Ectodermal cell (in vitro differentiated cells): ENCODE measurements around the gene SLX9.

Experiments used
- H3K27ac ChIP-seq: 2 replicates; pipeline ENCODE4 v1.7.0; 2013; ENCODE audit warnings: mild to moderate bottlenecking, low read depth, low read length; ENCODE audit not compliant: insufficient read depth, poor library complexity, severe bottlenecking
- H3K27me3 ChIP-seq: 2 replicates; pipeline ENCODE4 v1.7.0; 2013; ENCODE audit warnings: mild to moderate bottlenecking, low read length; ENCODE audit not compliant: insufficient read depth, control insufficient read depth, poor library complexity, severe bottlenecking
- H3K36me3 ChIP-seq: one replicate; pipeline ENCODE4 v1.7.0; 2013; ENCODE audit warnings: low read length; ENCODE audit not compliant: control insufficient read depth, insufficient read depth
- H3K4me1 ChIP-seq: one replicate; pipeline ENCODE4 v1.7.0; 2013; ENCODE audit warnings: low read length; ENCODE audit not compliant: control insufficient read depth, insufficient read depth
- H3K4me3 ChIP-seq: 2 replicates; pipeline ENCODE4 v1.7.0; 2013; ENCODE audit warnings: low read depth, low read length, control low read depth; ENCODE audit not compliant: insufficient read depth
- H3K9me3 ChIP-seq: 2 replicates; pipeline ENCODE4 v1.7.0; 2013; ENCODE audit warnings: mild to moderate bottlenecking, low read length, moderate library complexity; ENCODE audit not compliant: control insufficient read depth
- WGBS, 2 experiments: methylation state at CpG; one replicate each; pipeline ENCODE4 v1.1.7; 2013; ENCODE audit warnings: missing lambda C conversion rate in 2 of 2; 5-methylcytosine and 5-hydroxymethylcytosine counted together

Gene SLX9

GRCh38 chr21:44949161-44949778 is 9.4 kb downstream of the SLX9 start:
- no peak overlapping the region for H3K27ac ChIP-seq
- no peaks in the 10 kb centered on the region for H3K27me3 ChIP-seq
- 89 to 91% methylated on average over 30 of the region's 30 CpGs for WGBS, 2 experiments
- no peak overlapping the region for H3K4me3 ChIP-seq
- no peaks in the 10 kb centered on the region for H3K4me1 ChIP-seq
- H3K36me3 ChIP-seq, result peaks cover 3% of the 10 kb centered on the region
- H3K9me3 ChIP-seq, result no peaks in the 10 kb centered on the region

GRCh38 chr21:44949779-44950198 is 10.0 kb downstream of the SLX9 start:
- 34 to 36% methylated on average over 10 of the region's 10 CpGs for WGBS, 2 experiments
- no peak overlapping the region for H3K27ac ChIP-seq
- H3K4me1 ChIP-seq, result no peaks in the 10 kb centered on the region
- no peak overlapping the region for H3K4me3 ChIP-seq
- H3K9me3 ChIP-seq, result no peaks in the 10 kb centered on the region
- no peaks in the 10 kb centered on the region for H3K27me3 ChIP-seq
- peaks cover 3% of the 10 kb centered on the region for H3K36me3 ChIP-seq

GRCh38 chr21:44950351-44950750 is 10.5 kb downstream of the SLX9 start:
- no peak overlapping the region for H3K27ac ChIP-seq
- peaks cover 3% of the 10 kb centered on the region for H3K36me3 ChIP-seq
- WGBS, 2 experiments, result 95 to 96% methylated on average over 18 of the region's 18 CpGs
- no peaks in the 10 kb centered on the region for H3K9me3 ChIP-seq
- no peak overlapping the region for H3K4me3 ChIP-seq
- H3K4me1 ChIP-seq, result no peaks in the 10 kb centered on the region
- H3K27me3 ChIP-seq, result no peaks in the 10 kb centered on the region

- 96% methylated on average over 31 of the region's 31 CpGs for WGBS, 2 experiments
- Histone ChIP-seq H3K4me1 (no peaks in the 10 kb centered on the region), H3K27ac (no peak overlapping the region), H3K4me3 (no peak overlapping the region), H3K27me3 (no peaks in the 10 kb centered on the region), H3K9me3 (no peaks in the 10 kb centered on the region), H3K36me3 (peaks cover 3% of the 10 kb centered on the region)
Observed at GRCh38 chr21:44951186-44951915, 11.5 kb downstream of the SLX9 start.

GRCh38 chr21:44952116-44952928 is 12.5 kb downstream of the SLX9 start:
- peaks cover 3% of the 10 kb centered on the region for H3K36me3 ChIP-seq
- H3K4me1 ChIP-seq, result no peaks in the 10 kb centered on the region
- no peak overlapping the region for H3K27ac ChIP-seq
- H3K9me3 ChIP-seq, result no peaks in the 10 kb centered on the region
- 89 to 91% methylated on average over 24 of the region's 24 CpGs for WGBS, 2 experiments
- no peak overlapping the region for H3K4me3 ChIP-seq
- no peaks in the 10 kb centered on the region for H3K27me3 ChIP-seq

GRCh38 chr21:44952929-44953627 is 13.2 kb downstream of the SLX9 start:
- Histone ChIP-seq H3K4me3 (no peak overlapping the region), H3K27me3 (no peaks in the 10 kb centered on the region), H3K27ac (no peak overlapping the region), H3K4me1 (peaks cover 7% of the 10 kb centered on the region), H3K36me3 (peaks cover 3% of the 10 kb centered on the region), H3K9me3 (no peaks in the 10 kb centered on the region)
- 94 to 95% methylated on average over 25 of the region's 25 CpGs for WGBS, 2 experiments

GRCh38 chr21:44953628-44954021 is 13.8 kb downstream of the SLX9 start:
- no peak overlapping the region for H3K27ac ChIP-seq
- no peaks in the 10 kb centered on the region for H3K9me3 ChIP-seq
- H3K27me3 ChIP-seq, result no peaks in the 10 kb centered on the region
- WGBS, 2 experiments, result 93 to 96% methylated on average over 13 of the region's 13 CpGs
- peaks cover 3% of the 10 kb centered on the region for H3K36me3 ChIP-seq
- H3K4me3 ChIP-seq, result no peak overlapping the region
- H3K4me1 ChIP-seq, result peaks cover 12% of the 10 kb centered on the region

GRCh38 chr21:44954281-44954771 is 14.5 kb downstream of the SLX9 start:
- no peak overlapping the region for H3K4me3 ChIP-seq
- peaks cover 2% of the 10 kb centered on the region for H3K36me3 ChIP-seq
- H3K27ac ChIP-seq, result no peak overlapping the region
- H3K9me3 ChIP-seq, result no peaks in the 10 kb centered on the region
- H3K27me3 ChIP-seq, result no peaks in the 10 kb centered on the region
- H3K4me1 ChIP-seq, result peaks cover 17% of the 10 kb centered on the region
- WGBS, 2 experiments, result 94 to 95% methylated on average over 22 of the region's 22 CpGs

- no peak overlapping the region for H3K4me3 ChIP-seq
- no peaks in the 10 kb centered on the region for H3K9me3 ChIP-seq
- 91 to 94% methylated on average over 21 of the region's 21 CpGs for WGBS, 2 experiments
- H3K36me3 ChIP-seq, result no peaks in the 10 kb centered on the region
- peaks cover 27% of the 10 kb centered on the region for H3K4me1 ChIP-seq
- H3K27ac ChIP-seq, result no peak overlapping the region
- no peaks in the 10 kb centered on the region for H3K27me3 ChIP-seq
Observed at GRCh38 chr21:44955141-44955797, 15.4 kb downstream of the SLX9 start.
